ENCODE data around the gene PAPSS1.

Gene PAPSS1

GRCh38 chr4:107650251-107650650 lies 69.8 kb downstream of the PAPSS1 start:
- in situ Hi-C loops (cut with HindIII; ENCODE audit: low sequenced_read_pairs): no loop called here
- no peak overlapping the region for H3K4me3 ChIP-seq (ENCODE audit: low read depth, low read length)
- no peak for TF ChIP-seq CTCF (IDR thresholded peaks at IDR 0.05; ENCODE audit: low read depth, low read length)
- no peak for DNase-seq (ENCODE audit: low read depth, low spot score)

GRCh38 chr4:107648178-107648991 lies 71.6 kb downstream of the PAPSS1 start:
- no peak for DNase-seq (ENCODE audit: low read depth, low spot score)
- in situ Hi-C loops (cut with HindIII; ENCODE audit: low sequenced_read_pairs): no loop called here
- TF ChIP-seq CTCF (IDR thresholded peaks at IDR 0.05; ENCODE audit: low read depth, low read length): no peak
- H3K4me3 ChIP-seq (ENCODE audit: low read depth, low read length): no peak overlapping the region

GRCh38 chr4:107647591-107647990 lies 72.4 kb downstream of the PAPSS1 start:
- in situ Hi-C loops (cut with HindIII; ENCODE audit: low sequenced_read_pairs): no loop called here

GRCh38 chr4:107645604-107646003 lies 74.4 kb downstream of the PAPSS1 start:
- in situ Hi-C loops (cut with HindIII; ENCODE audit: low sequenced_read_pairs): no loop called here
- DNase-seq (ENCODE audit: low read depth, low spot score): no peak
- TF ChIP-seq CTCF (IDR thresholded peaks at IDR 0.05; ENCODE audit: low read depth, low read length): no peak
- H3K4me3 ChIP-seq (ENCODE audit: low read depth, low read length): no peak overlapping the region

More at GRCh38 chr4:107647591-107647990, 72.4 kb downstream of the PAPSS1 start:
- peak; percentile 17 for DNase-seq (ENCODE audit: low read depth, low spot score)
- TF ChIP-seq CTCF (IDR thresholded peaks at IDR 0.05; ENCODE audit: low read depth, low read length): no peak
- H3K4me3 ChIP-seq (ENCODE audit: low read depth, low read length): no peak overlapping the region

- DNase-seq (ENCODE audit: low read depth, low spot score): no peak
- in situ Hi-C loops (cut with HindIII; ENCODE audit: low sequenced_read_pairs): no loop called here
- TF ChIP-seq CTCF (IDR thresholded peaks at IDR 0.05; ENCODE audit: low read depth, low read length): no peak
- no peak overlapping the region for H3K4me3 ChIP-seq (ENCODE audit: low read depth, low read length)
Measured at GRCh38 chr4:107643021-107643420, 77.0 kb downstream of the PAPSS1 start.

- no peak for TF ChIP-seq CTCF (IDR thresholded peaks at IDR 0.05; ENCODE audit: low read depth, low read length)
- in situ Hi-C loops (cut with HindIII; ENCODE audit: low sequenced_read_pairs): no loop called here
- DNase-seq (ENCODE audit: low read depth, low spot score): no peak
- H3K4me3 ChIP-seq (ENCODE audit: low read depth, low read length): no peak overlapping the region
Measured at GRCh38 chr4:107640878-107641277, 79.2 kb downstream of the PAPSS1 start.

All from astrocyte of the spinal cord (primary cell).